GM12878 (cell line): ENCODE data around the gene C9orf50. TPM values are rescaled to one million over a fixed set of nuclear protein-coding genes. Genes with fewer than 3 reads are reported as not detected.

Experiments
- ATAC-seq: fragments of 200-7000 bp; cut with Tn5 transposase; 3 replicates; pipeline ENCODE4 v1.9.1; 2020; ENCODE audit warnings: mild to moderate bottlenecking, moderate library complexity
- BruUV-seq: library from RNA; stranded (reverse); fragments of 400-500 nt; replicated peaks from 2 replicates; lab custom pipeline; 2021; lab: Mats Ljungman, UMichigan
- CTCF ChIA-PET: fragments of 300-600 bp; sonication (Branson Sonifier 250); formaldehyde crosslinking; extraction: SDS; loops from one replicate; lab custom pipeline; 2021; ENCODE audit warnings: inconsistent platforms; lab: Yijun Ruan, JAX
- POLR2A ChIA-PET: fragments of 350-600 bp; formaldehyde crosslinking; extraction: SDS; loops from one replicate; lab custom pipeline; 2021; ENCODE audit warnings: inconsistent platforms; lab: Charles Lee
- RAD21 ChIA-PET: fragments of 300-600 bp; sonication (Branson Sonifier 250); formaldehyde crosslinking; loops from one replicate; lab custom pipeline; 2023; ENCODE audit warnings: antibody characterized with exemption; ENCODE audit not compliant: unreplicated experiment; lab: Charles Lee
- SMC1A ChIA-PET: fragments of 300-600 bp; sonication (Branson Sonifier 250); formaldehyde crosslinking; loops from one replicate; lab custom pipeline; 2023; ENCODE audit not compliant: unreplicated experiment, uncharacterized antibody; lab: Charles Lee
- DNase-seq: peaks from one replicate; pipeline ENCODE4 v3.0.0-alpha.2; 2011; ENCODE audit warnings: low read depth, low spot score
- FAIRE-seq: peaks from 3 replicates; lab custom pipeline; 2011; peaks lifted over from hg19 to GRCh38; lab: Jason Lieb, UNC
- H2AFZ ChIP-seq: 2 replicates; pipeline ENCODE4 v1.6.0; 2011; ENCODE audit warnings: low read depth, low read length, control low read depth; ENCODE audit not compliant: control insufficient read depth
- H3K27ac ChIP-seq: 2 replicates; pipeline ENCODE4 v1.5.1; 2011; ENCODE audit warnings: control low read depth; ENCODE audit not compliant: control insufficient read depth, insufficient read depth
- H3K27me3 ChIP-seq, 2 experiments: replicated peaks in 1 of 2; 2 replicates each; pipeline versions ENCODE4 v1.6.0 to v1.6.1; 2011; ENCODE audit warnings: low read length in 1 of 2; ENCODE audit not compliant: control insufficient read depth in 2 of 2, insufficient read depth in 2 of 2
- H3K36me3 ChIP-seq, 2 experiments: 2 replicates each; pipeline ENCODE4 v1.5.1; 2011; ENCODE audit warnings: low read length in 1 of 2; ENCODE audit not compliant: control insufficient read depth in 2 of 2, insufficient read depth in 2 of 2
- H3K4me1 ChIP-seq: 2 replicates; pipeline ENCODE4 v1.6.1; 2011; ENCODE audit warnings: mild to moderate bottlenecking, low read length, moderate library complexity, mixed read lengths; ENCODE audit not compliant: control insufficient read depth, insufficient read depth
- H3K4me2 ChIP-seq: 2 replicates; pipeline ENCODE4 v1.6.0; 2011; ENCODE audit warnings: control low read depth; ENCODE audit not compliant: control insufficient read depth, insufficient read depth
- H3K4me3 ChIP-seq: fragments of 200-600 bp; sonication (generic); 2 replicates; pipeline ENCODE4 v1.5.1; 2016
- H3K79me2 ChIP-seq: 2 replicates; pipeline ENCODE4 v1.6.0; 2011; ENCODE audit warnings: low read length; ENCODE audit not compliant: control insufficient read depth, insufficient read depth
- H3K9ac ChIP-seq: 2 replicates; pipeline ENCODE4 v1.8.0; 2011; ENCODE audit warnings: low read length, control low read depth, mixed read lengths; ENCODE audit not compliant: control insufficient read depth, insufficient read depth
- H3K9me3 ChIP-seq: replicated peaks from 3 replicates; pipeline ENCODE4 v1.5.1; 2011; ENCODE audit warnings: mild to moderate bottlenecking, low read length; ENCODE audit not compliant: control insufficient read depth, insufficient read depth
- H4K20me1 ChIP-seq: 2 replicates; pipeline ENCODE4 v1.6.0; 2011; ENCODE audit not compliant: control insufficient read depth, insufficient read depth
- CEBPB ChIP-seq, 2 experiments: fragments of 150-350 bp in 1 of 2; IDR thresholded peaks; 2 replicates each; pipeline ENCODE4 v1.6.1; 2012 to 2014; ENCODE audit warnings: low read depth in 2 of 2, low read length in 2 of 2, borderline replicate concordance in 1 of 2, inconsistent platforms in 1 of 2
- GABPA ChIP-seq: IDR thresholded peaks from 2 replicates; pipeline ENCODE4 v1.6.1; 2014; ENCODE audit warnings: antibody characterized with exemption, low read depth, mild to moderate bottlenecking, inconsistent platforms
- IKZF2 ChIP-seq, 2 experiments: fragments of 450-650 bp; IDR thresholded peaks; 2 replicates each; pipeline ENCODE4 v1.6.1; 2017; ENCODE audit warnings: mild to moderate bottlenecking in 2 of 2, moderate library complexity in 2 of 2
- IRF4 ChIP-seq: IDR thresholded peaks from 2 replicates; pipeline ENCODE4 v1.6.1; 2011; ENCODE audit warnings: low read depth, low read length
- POLR2AphosphoS2 ChIP-seq: IDR thresholded peaks from 2 replicates; pipeline ENCODE4 v1.6.1; 2011; ENCODE audit warnings: low read depth, mild to moderate bottlenecking, low read length, improper control_type of control experiment, moderate library complexity
- SIX5 ChIP-seq: IDR thresholded peaks from 2 replicates; pipeline ENCODE4 v1.6.1; 2011; ENCODE audit warnings: mild to moderate bottlenecking, low read depth, low read length, moderate library complexity; ENCODE audit not compliant: severe bottlenecking
- SP1 ChIP-seq: IDR thresholded peaks from one replicate; pipeline ENCODE4 v1.6.1; 2011; ENCODE audit warnings: low read depth, low read length
- SUPT20H ChIP-seq: IDR thresholded peaks from 2 replicates; pipeline ENCODE4 v1.6.1; 2011; ENCODE audit warnings: low read depth, mild to moderate bottlenecking, low read length, moderate library complexity, borderline replicate concordance; ENCODE audit not compliant: control insufficient read depth
- ZBED1 ChIP-seq: IDR thresholded peaks from 2 replicates; pipeline ENCODE4 v1.6.1; 2016; ENCODE audit warnings: borderline replicate concordance
- ZBTB11 ChIP-seq: fragments of 450-650 bp; formaldehyde crosslinking; IDR thresholded peaks from 2 replicates; pipeline ENCODE4 v1.5.0; 2022; ENCODE audit warnings: mild to moderate bottlenecking, missing genetic modification characterization
- ZNF207 ChIP-seq: fragments of 450-650 bp; IDR thresholded peaks from 2 replicates; pipeline ENCODE4 v1.6.1; 2014; ENCODE audit warnings: antibody characterized with exemption, mild to moderate bottlenecking, borderline replicate concordance
- ZZZ3 ChIP-seq: IDR thresholded peaks from 2 replicates; pipeline ENCODE4 v1.6.1; 2011; ENCODE audit warnings: low read depth; ENCODE audit not compliant: control insufficient read depth, insufficient read length
- WGBS: methylation state at CpG from one replicate; pipeline ENCODE4 v1.1.6; 2016; ENCODE audit warnings: low lambda C conversion rate; ENCODE audit not compliant: insufficient replicate concordance, insufficient coverage; ENCODE audit errors: missing lambda C conversion rate; 5-methylcytosine and 5-hydroxymethylcytosine counted together
- in situ Hi-C: fragments of 300-500 bp; cut with MboI; formaldehyde crosslinking; loops from 9 replicates; pipeline ENCODE4 v1.14.3; 2018; ENCODE audit warnings: mixed read lengths
- intact Hi-C: fragments of 100-400 bp; cut with micrococcal nuclease; formaldehyde crosslinking; loops from one replicate; pipeline ENCODE4 v1.14.2; 2022; ENCODE audit not compliant: unreplicated experiment
- polyA plus RNA-seq, 11 experiments: library from polyadenylated mRNA; depleted of rRNA in 4 of 11; unstranded in 6 of 11; stranded (reverse) in 5 of 11; fragments of >200 nt; fragmentation: Nextera tagmentation in 4 of 11; fragmentation: Illumina TruSeq in 1 of 11; extraction: Ambion mirVana in 4 of 11; extraction: Trizol in 1 of 11; gene quantifications; 1 replicate in 1 of 11; 2 replicates in 10 of 11; pipeline versions ENCODE4 v1.2.1 to v1.2.3, GENCODE V29; 2011 to 2016; ENCODE audit warnings: inconsistent platforms in 2 of 11, missing spikeins in 2 of 11, low read depth in 1 of 11
- total RNA-seq, 4 experiments: library from RNA; depleted of rRNA in 3 of 4; stranded (reverse); fragments of >200 nt in 3 of 4; fragmentation: Illumina TruSeq in 1 of 4; extraction: Trizol in 1 of 4; gene quantifications; 2 replicates each; pipeline versions ENCODE4 v1.2.1 to v1.2.3, GENCODE V29; 2013 to 2021
- TF ChIP-seq, protein P1 (sequence below): IDR thresholded peaks from 2 replicates; pipeline ENCODE4 v1.6.1; 2011; ENCODE audit warnings: low read depth, mild to moderate bottlenecking, low read length, moderate library complexity, borderline replicate concordance; ENCODE audit errors: extremely low read depth

C9orf50 gene
- total and polyA plus RNA-seq, 10 of the 15 experiments (the other 5 are each of a cell fraction or from before 2014, with no cell fraction given): not detected

GRCh38 chr9:129665814-129666520 is 45.1 kb upstream of the C9orf50 start:
- RAD21 ChIA-PET: no interaction called here
- CTCF ChIA-PET: no interaction called here
- intact Hi-C loops (no loop called here), in situ Hi-C loops (no loop called here)
- no TSS peak for BruUV-seq
- Histone ChIP-seq H3K36me3 (no peaks in the 10 kb centered on the region), H3K27me3 (no peaks in the 10 kb centered on the region; a peak in 2 of 4 replicates), H3K4me3 (no peak overlapping the region), H3K9ac (no peak overlapping the region), H3K4me1 (no peaks in the 10 kb centered on the region), H2AFZ (no peak overlapping the region), H3K9me3 (no peaks in the 10 kb centered on the region), H3K4me2 (no peak overlapping the region), H3K79me2 (no peaks in the 10 kb centered on the region), H3K27ac (no peak overlapping the region), H4K20me1 (no peaks in the 10 kb centered on the region)
- ATAC-seq (no peak), FAIRE-seq (no peak), DNase-seq (no peak)
- TF ChIP-seq ZBED1: no peak
- TF ChIP-seq SUPT20H: no peak
- no peak for TF ChIP-seq IKZF2 (IDR thresholded peaks at IDR 0.05)
- no peak for TF ChIP-seq IRF4
- TF ChIP-seq POLR2AphosphoS2: no peak
- no peak for TF ChIP-seq GABPA
- TF ChIP-seq ZZZ3: no peak
- no peak for TF ChIP-seq SIX5
- POLR2A ChIA-PET: no interaction called here
- WGBS: 43% methylated on average over 43 of the region's 88 CpGs
- SMC1A ChIA-PET: no interaction called here

GRCh38 chr9:129665389-129665775 is 44.5 kb upstream of the C9orf50 start, which contains the start of gene PRRX2:
Gene PRRX2, plus strand, starts transcription at chr9:129665647. Its CDS starts 221 bp downstream, at chr9:129665868.
- Histone ChIP-seq H3K9me3 (no peaks in the 10 kb centered on the region), H3K36me3 (no peaks in the 10 kb centered on the region), H3K79me2 (no peaks in the 10 kb centered on the region), H2AFZ (no peak within 1 kb of the TSS), H3K4me3 (no peak within 1 kb of the TSS), H3K9ac (no peak within 1 kb of the TSS), H3K27ac (no peak within 1 kb of the TSS), H3K4me2 (no peak within 1 kb of the TSS), H4K20me1 (no peaks in the 10 kb centered on the region), H3K4me1 (no peaks in the 10 kb centered on the region), H3K27me3 (no peaks in the 10 kb centered on the region; a peak in 2 of 4 replicates)
- POLR2A ChIA-PET: no interaction called here
- CTCF ChIA-PET: no interaction called here
- BruUV-seq: no TSS peak
- intact Hi-C loops (no loop called here), in situ Hi-C loops (no loop called here)
- 2% methylated on average over 9 of the region's 37 CpGs for WGBS
- RAD21 ChIA-PET: no interaction called here
- SMC1A ChIA-PET: no interaction called here
- DNase-seq (no peak), ATAC-seq (no peak), FAIRE-seq (no peak)
- TF ChIP-seq, protein P1, sequence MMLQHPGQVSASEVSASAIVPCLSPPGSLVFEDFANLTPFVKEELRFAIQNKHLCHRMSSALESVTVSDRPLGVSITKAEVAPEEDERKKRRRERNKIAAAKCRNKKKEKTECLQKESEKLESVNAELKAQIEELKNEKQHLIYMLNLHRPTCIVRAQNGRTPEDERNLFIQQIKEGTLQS: no peak
- TF ChIP-seq ZNF207 (no peak), CEBPB (IDR thresholded peaks at IDR 0.05; ENCODE audit: borderline replicate concordance in 1 of 2, low read depth in 2 of 2, low read length in 2 of 2) (no peak), SP1 (no peak), ZBTB11 (CRISPR knock-in tag) (no peak)
